GM21576 (cell line): ENCODE data around the gene ALKBH5.
A peak's percentile ranks its signal among the peaks of the same experiment; 100 is the strongest.

Experiments used
- ATAC-seq: cut with Tn5 transposase; IDR thresholded peaks from one replicate; pipeline ENCODE4 v1.9.1; 2021; ENCODE audit warnings: mild to moderate bottlenecking, moderate library complexity; ENCODE audit not compliant: unreplicated experiment

ALKBH5 gene

DNA sequence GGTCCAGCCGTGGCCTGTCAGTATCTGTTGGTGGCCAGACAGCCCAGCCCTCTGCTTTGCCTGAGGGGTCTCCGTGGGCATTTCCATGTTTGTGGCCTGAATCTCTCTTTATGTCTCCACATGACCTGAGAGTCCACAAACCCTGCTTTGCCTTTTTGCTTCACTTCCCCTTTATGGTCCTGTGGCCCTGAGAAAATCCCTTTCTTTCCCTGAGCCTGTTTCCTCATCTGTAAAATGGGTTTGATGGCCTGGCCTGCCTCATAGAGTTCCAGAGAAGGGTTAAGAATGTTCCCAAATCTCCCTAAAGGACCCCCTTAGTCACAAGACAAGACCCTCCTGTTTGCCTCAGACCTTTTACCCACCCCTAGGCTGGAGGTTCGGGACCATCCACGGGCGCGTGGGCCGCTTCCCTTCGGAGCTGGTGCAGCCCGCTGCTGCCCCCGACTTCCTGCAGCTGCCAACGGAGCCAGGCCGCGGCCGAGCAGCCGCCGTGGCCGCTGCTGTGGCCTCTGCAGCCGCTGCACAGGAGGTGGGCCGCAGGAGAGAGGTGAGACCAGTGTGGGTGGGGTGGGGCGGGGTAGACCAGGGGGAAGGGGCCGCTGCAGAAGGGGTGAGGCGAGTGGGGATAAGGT is 26.2 kb upstream of the ALKBH5 start:
- ATAC-seq = no peak

DNA sequence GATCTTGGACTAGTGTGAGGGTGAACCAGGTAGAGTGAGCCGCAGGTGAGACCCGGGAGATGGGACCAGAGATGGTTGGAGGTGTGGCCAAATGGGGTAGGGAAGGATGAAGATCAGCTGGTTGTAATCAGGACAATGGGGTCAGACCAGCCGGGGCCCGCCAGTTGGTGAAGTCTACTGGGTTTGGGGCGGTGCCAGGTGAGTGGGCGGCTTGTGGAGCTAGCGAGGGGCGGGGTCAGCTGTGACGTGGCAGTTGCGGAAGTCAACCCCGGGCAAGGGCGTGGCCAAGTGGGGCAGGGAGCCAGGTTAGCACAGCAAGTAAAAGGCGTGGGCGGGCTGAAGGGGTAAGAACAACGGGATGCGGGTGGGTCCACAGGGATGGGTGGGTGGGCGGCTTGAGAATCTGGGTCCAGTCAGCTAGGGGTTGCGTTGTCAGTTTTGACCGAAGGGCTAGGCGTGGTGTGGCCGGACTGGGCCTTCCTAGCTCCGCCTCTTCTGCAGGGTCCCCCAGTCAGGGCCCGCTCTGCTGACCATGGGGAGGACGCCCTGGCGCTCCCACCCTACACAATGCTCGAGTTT is 25.5 kb upstream of the ALKBH5 start:
- ATAC-seq = peak; percentile 48

- no peak for ATAC-seq
Measured at GRCh38 chr17:18159551-18160120, 24.0 kb upstream of the ALKBH5 start.

DNA sequence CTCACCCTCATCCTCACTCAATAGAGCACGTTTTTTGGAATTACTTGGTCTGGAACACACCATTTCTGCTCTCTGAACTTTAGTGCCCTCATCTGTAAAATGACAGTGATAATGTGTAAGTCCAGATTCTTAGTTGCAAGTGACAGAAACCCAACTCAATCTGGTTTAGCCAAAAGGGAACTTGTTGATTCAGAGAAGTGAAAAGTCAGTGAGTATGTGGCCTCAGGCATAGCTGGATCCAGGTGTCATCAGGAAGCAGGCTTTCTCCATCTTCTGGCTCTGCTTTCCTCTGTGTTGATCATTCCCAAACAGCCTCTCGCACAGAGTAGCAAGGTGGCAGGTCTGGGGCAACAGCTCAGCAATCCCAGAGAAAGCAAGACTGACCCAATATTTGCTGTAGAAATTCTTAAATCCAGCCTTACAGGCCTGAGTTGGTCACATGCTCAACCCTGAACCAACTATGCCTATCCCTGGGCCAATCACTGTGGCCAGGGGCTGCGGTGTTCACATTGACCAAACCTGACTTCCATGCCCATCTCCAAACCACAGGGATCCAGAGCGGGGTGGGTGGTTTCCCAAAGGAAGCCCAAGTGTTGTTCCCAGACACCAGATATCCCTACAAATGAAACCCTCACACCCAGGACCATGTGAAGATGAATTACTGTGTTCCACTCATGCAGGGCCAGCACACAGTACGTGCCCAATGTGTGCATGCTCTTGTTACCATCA is 23.3 kb upstream of the ALKBH5 start:
- ATAC-seq = no peak

DNA sequence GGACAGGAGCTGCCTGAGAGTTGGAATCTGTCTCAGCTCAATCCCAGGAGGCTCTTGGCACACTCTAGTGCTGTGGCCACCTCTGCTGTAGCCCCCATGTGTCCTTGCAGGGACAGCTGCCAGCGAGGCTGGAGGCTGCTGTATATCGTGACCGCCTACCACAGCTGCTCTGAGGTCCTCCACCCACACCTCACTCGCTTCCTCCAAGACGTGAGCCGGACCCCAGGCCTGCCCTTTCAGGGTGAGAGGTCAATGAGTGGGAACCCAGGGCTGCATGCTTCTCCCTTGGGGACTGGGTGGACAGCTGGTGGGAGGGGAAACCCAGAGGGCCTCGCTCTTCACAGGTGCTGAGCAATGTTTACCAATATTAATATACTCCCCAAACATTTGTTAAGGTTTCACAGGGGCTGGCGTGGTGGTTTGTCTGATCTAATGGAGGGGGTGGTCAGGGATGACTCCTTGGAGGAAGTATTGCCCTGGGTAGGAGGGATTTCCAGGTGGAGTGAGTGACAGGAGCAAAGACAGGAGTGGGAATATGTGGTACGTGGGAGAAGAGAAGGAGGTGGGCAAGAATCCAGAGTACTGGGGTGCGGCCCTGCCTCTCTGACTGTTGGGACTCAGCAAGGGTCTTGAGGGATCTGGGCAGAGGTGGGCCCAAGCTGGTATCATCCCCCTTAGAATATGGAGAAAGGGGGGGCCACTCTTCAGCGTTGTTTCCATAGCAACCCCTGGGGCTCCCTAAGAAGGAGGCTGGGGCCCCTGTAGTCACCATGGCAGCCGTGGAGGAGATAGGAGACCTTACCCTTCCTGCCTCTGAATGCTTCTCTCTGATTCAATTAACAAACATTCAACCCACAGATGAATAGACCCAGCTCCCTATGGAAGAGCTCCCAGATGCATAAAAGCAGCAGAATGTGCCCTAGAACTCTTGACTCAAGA is 22.2 kb upstream of the ALKBH5 start:
- ATAC-seq = peak; percentile 45

- no peak for ATAC-seq
Measured at GRCh38 chr17:18163547-18163946, 20.1 kb upstream of the ALKBH5 start.

GRCh38 chr17:18166894-18167293 is 16.7 kb upstream of the ALKBH5 start:
- no peak for ATAC-seq

- ATAC-seq = no peak
Measured at GRCh38 chr17:18167421-18167820, 16.2 kb upstream of the ALKBH5 start.

DNA sequence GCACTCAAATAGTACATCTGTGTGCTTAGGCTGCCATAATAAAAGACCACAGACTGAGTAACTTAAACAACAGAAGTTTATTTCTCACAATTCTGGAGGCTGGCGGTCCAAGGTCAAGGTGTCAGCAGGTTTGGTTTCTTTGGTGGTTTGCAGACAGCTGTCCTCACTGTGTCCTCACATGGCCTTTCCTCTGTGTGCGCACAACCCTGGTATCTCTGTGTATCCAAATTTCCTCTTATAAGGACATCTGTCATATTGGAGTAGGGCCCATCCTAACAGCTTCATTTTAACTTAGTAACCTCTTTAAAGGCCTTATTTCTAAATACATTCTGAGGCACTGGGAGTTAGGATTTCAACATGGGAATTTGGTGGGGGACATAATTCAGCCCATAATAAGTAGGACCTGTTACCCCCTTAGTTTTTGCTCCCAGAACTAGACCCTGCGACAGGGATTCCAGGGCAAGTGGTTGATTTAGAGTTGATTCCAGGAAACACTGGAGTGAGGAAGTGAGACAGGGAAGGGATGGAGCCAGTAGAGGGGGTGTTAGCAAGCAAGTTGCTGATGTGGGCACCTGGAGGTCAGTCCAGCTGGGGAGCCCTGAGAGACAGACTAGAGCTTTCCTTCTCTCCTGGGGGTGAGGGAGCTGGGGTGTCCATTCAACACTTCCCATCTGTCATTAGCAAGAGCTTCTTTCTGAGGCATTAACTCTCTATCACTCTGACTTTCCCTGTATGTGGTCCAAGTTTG is 10.9 kb upstream of the ALKBH5 start:
- no peak for ATAC-seq

- no peak for ATAC-seq
Measured at GRCh38 chr17:18173740-18174139, 9.9 kb upstream of the ALKBH5 start.

- ATAC-seq = no peak
Measured at GRCh38 chr17:18176176-18176575, 7.5 kb upstream of the ALKBH5 start.

DNA sequence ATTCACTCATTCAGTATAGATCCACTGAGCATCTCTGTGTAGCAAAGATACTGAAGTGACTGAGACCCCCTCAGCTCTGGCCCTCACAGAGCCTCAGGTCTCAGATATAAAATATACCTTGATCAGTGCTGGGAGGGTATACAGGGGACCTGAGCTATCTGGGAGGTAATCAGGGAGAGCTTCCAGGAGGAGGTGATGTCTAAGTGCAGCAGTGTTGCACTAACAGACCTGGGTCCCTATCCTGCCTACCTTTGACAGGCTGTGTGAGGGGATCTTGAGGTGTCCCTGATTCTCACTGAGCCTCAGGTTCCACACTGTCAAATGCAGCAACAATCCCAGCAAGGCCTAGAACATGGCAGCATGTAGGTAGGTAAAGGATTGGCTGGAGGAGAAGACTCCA is 6.5 kb upstream of the ALKBH5 start:
- ATAC-seq = no peak

DNA sequence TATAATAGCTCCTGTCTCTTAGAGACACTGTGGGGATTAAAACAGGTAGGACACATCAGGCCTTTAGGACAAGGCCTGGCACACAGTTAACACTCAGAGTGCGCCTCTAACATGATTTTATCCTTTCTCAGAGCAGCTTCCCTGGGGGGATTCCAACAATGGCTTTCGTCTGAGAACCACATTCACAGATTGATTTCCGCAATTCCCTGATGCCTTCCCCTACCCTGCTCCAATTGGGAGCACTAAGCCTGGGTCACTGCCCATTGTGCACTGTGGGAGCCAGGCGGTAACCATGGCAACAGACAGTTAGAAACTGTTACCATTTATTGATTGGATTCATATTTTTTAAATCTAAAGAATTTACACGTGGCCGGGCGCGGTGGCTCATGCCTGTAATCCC is 5.9 kb upstream of the ALKBH5 start:
- no peak for ATAC-seq

- ATAC-seq = no peak
Measured at GRCh38 chr17:18179196-18179595, 4.4 kb upstream of the ALKBH5 start.

- ATAC-seq = no peak
Measured at GRCh38 chr17:18179804-18180203, 3.8 kb upstream of the ALKBH5 start.

- ATAC-seq = no peak
Measured at GRCh38 chr17:18181358-18181757, 2.3 kb upstream of the ALKBH5 start.

GRCh38 chr17:18182110-18182977 is 1.3 kb upstream of the ALKBH5 start:
- no peak for ATAC-seq

DNA sequence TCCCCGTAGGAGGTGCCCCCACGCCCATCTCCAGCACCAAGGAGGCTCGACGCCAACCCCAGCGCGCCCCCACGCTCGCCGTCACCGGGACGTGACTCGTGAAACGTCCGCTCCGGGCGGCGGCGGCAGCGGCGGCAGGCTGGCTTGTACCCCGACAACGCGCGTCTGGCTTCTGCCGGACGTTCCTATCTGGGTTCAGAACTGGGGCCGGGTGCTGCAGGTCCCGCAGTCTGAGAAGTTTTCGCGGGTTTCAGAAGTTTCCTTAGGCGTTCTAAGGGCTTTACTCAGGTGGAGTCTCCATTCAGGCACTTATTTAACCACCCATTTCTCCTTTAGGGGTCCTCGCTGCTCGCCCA is 672 bp upstream of the ALKBH5 start:
- peak; percentile 30 for ATAC-seq
